NT2/D1 (cell line): ENCODE measurements around the gene BEST2.

Experiments used
- YY1 ChIP-seq: IDR thresholded peaks from 2 replicates; pipeline ENCODE4 v1.6.1; 2011; ENCODE audit not compliant: insufficient read length, insufficient read depth
- ZNF274 ChIP-seq: IDR thresholded peaks from 2 replicates; pipeline ENCODE4 v1.6.1; 2011; ENCODE audit warnings: mild to moderate bottlenecking, low read depth, low read length

DNA sequence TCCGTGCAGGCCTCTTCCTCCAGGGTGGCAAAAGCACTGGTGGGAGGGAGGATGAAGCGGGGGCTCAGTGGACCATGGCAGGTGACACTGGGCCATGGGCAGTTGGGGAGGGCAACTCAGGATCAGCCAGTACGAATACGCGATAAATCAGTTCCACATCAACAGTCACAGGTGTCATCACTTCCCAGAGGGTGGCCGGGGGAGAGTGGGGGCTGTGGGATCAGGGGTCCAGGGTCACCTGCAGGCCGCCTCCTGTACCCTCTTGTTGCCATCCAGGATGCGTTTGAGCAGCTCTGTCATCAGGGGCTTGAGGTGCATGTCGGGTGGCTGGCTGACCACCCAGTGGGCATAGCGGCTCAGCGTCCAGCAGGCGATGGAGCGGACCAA, 45.3 kb upstream of the BEST2 start:
- TF ChIP-seq ZNF274 (no peak), YY1 (no peak)
